ENCODE results near the gene GRPEL2.

GRPEL2 gene

GRCh38 chr5:149379818-149380374, 34.6 kb downstream of the GRPEL2 start:
- Histone ChIP-seq H3K9ac (ENCODE audit: low read length) (no peak overlapping the region), H3K27me3 (replicated peaks; ENCODE audit: control insufficient read depth, insufficient read depth, low read length) (peaks cover 12% of the 10 kb centered on the region), H3K4me1 (ENCODE audit: control insufficient read depth, insufficient read depth, low read length) (peaks cover 23% of the 10 kb centered on the region), H3K36me3 (ENCODE audit: control insufficient read depth, insufficient read depth, low read length, severe bottlenecking) (no peaks in the 10 kb centered on the region), H3K9me3 (ENCODE audit: control insufficient read depth, low read length) (no peaks in the 10 kb centered on the region), H3K4me3 (ENCODE audit: low read length) (no peak overlapping the region)
- DNase-seq (ENCODE audit: low read depth), result no peak

- Histone ChIP-seq H3K9ac (ENCODE audit: low read length) (no peak overlapping the region), H3K4me3 (ENCODE audit: low read length) (no peak overlapping the region), H3K36me3 (ENCODE audit: control insufficient read depth, insufficient read depth, low read length, severe bottlenecking) (no peaks in the 10 kb centered on the region), H3K4me1 (ENCODE audit: control insufficient read depth, insufficient read depth, low read length) (peaks cover 25% of the 10 kb centered on the region), H3K9me3 (ENCODE audit: control insufficient read depth, low read length) (no peaks in the 10 kb centered on the region), H3K27me3 (replicated peaks; ENCODE audit: control insufficient read depth, insufficient read depth, low read length) (peaks cover 12% of the 10 kb centered on the region)
- DNase-seq (ENCODE audit: low read depth), result no peak
Measured at GRCh38 chr5:149380466-149381121, 35.3 kb downstream of the GRPEL2 start.

DNA sequence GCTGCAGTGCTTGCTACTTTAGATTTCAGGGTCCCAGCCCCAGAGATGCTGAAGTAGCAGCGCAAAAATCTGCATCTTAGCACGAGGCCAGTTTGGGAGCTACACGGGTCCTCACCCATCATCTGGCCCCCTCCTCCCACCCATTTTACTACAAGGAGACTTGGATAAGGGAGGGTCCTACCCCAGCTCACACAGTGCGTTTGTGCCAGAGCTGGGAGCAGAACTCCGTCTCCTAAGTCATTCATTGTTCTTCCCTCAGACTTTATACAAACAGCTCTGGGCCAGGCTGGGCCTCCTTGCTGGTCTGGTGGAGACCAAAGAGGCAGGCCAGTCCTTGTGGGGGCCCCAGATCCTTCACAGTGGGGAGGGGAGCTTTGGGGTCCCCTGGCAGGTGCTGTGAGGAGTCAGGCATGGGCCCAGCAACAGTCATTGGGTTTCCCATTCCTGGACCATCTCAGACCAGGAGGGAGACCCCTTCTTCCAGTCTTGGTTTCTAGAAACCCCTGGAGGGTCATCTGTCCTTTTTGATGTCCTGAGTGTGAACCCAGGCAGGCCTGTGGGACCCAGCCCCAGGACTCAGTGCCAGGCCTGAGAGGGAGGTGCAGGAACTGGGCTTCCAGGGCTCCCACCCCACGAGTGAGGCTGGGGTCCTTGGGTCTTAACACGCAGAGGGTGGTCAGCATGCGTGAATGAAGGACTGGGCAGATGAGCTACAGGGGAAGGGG, 36.1 kb downstream of the GRPEL2 start:
- peaks cover 12% of the 10 kb centered on the region for H3K27me3 ChIP-seq (replicated peaks; ENCODE audit: control insufficient read depth, insufficient read depth, low read length)
- DNase-seq (ENCODE audit: low read depth), result no peak
- H3K4me1 ChIP-seq (ENCODE audit: control insufficient read depth, insufficient read depth, low read length), result peaks cover 34% of the 10 kb centered on the region
- no peaks in the 10 kb centered on the region for H3K9me3 ChIP-seq (ENCODE audit: control insufficient read depth, low read length)
- no peak overlapping the region for H3K4me3 ChIP-seq (ENCODE audit: low read length)
- no peaks in the 10 kb centered on the region for H3K36me3 ChIP-seq (ENCODE audit: control insufficient read depth, insufficient read depth, low read length, severe bottlenecking)
- H3K9ac ChIP-seq (ENCODE audit: low read length), result peak overlapping the region; percentile 54

DNA sequence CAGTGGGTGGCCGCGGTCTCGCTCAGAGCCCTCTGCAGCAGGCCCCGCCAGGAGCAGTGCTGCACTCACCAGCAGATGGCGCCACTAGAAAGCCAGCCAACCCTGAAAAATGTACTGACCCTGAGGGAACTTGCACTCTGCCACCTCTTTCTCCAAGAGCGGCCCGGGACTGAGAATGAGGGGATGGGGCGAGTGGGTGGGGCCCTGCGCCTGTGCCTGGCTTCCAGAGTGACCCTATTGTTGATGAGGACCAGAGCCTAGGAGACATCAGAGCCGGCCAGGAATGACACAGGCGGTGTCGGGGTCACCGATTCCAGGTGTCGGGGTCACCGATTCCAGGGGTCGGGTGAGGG, 36.7 kb downstream of the GRPEL2 start:
- Histone ChIP-seq H3K9ac (ENCODE audit: low read length) (peak overlapping the region; percentile 60), H3K4me1 (ENCODE audit: control insufficient read depth, insufficient read depth, low read length) (peaks cover 39% of the 10 kb centered on the region), H3K9me3 (ENCODE audit: control insufficient read depth, low read length) (no peaks in the 10 kb centered on the region), H3K4me3 (ENCODE audit: low read length) (no peak overlapping the region), H3K36me3 (ENCODE audit: control insufficient read depth, insufficient read depth, low read length, severe bottlenecking) (no peaks in the 10 kb centered on the region), H3K27me3 (replicated peaks; ENCODE audit: control insufficient read depth, insufficient read depth, low read length) (peaks cover 9% of the 10 kb centered on the region)
- peak; percentile 89 for DNase-seq (ENCODE audit: low read depth)

DNA sequence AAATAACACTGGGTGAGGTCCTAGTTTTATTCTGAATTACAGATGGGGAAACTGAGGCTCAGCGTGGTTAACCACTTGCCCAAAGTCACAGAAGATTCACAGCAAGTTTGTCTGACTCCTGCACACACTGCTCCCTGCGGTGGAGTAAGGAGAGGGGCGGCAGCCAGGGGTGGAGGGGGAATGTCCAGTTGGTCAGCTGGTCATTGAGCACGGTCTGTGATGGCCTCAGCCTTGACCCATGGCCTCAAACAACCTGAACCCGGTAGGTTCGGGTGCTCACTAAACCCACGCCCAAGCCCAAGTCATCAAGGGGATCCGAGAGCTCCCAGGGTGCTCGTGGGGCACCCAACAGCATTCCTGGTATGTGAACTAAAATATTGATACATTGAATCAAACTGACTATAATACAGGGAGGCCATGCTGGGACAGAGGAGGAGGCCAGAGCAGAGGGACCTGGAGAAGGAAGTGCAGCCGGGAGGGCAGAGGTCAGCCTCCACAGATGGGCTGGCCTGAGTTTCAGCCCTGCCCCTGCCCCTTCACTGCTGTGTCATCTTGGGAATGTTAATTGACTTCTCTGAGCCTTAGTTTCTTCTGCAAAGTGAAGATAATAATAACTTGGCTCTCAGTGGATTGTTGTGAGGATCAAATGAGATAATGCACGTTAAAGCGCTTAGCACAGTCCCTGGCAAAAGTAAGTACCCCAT, 37.4 kb downstream of the GRPEL2 start:
- H3K27me3 ChIP-seq (replicated peaks; ENCODE audit: control insufficient read depth, insufficient read depth, low read length), result peaks cover 6% of the 10 kb centered on the region
- H3K36me3 ChIP-seq (ENCODE audit: control insufficient read depth, insufficient read depth, low read length, severe bottlenecking), result no peaks in the 10 kb centered on the region
- no peaks in the 10 kb centered on the region for H3K9me3 ChIP-seq (ENCODE audit: control insufficient read depth, low read length)
- no peak overlapping the region for H3K4me3 ChIP-seq (ENCODE audit: low read length)
- peaks cover 46% of the 10 kb centered on the region for H3K4me1 ChIP-seq (ENCODE audit: control insufficient read depth, insufficient read depth, low read length)
- no peak for DNase-seq (ENCODE audit: low read depth)
- peak overlapping the region; percentile 60 for H3K9ac ChIP-seq (ENCODE audit: low read length)

GRCh38 chr5:149383399-149383798, 38.1 kb downstream of the GRPEL2 start:
- peaks cover 3% of the 10 kb centered on the region for H3K27me3 ChIP-seq (replicated peaks; ENCODE audit: control insufficient read depth, insufficient read depth, low read length)
- no peak overlapping the region for H3K4me3 ChIP-seq (ENCODE audit: low read length)
- peaks cover 54% of the 10 kb centered on the region for H3K4me1 ChIP-seq (ENCODE audit: control insufficient read depth, insufficient read depth, low read length)
- no peaks in the 10 kb centered on the region for H3K36me3 ChIP-seq (ENCODE audit: control insufficient read depth, insufficient read depth, low read length, severe bottlenecking)
- H3K9ac ChIP-seq (ENCODE audit: low read length), result peak overlapping the region; percentile 60
- DNase-seq (ENCODE audit: low read depth), result no peak
- H3K9me3 ChIP-seq (ENCODE audit: control insufficient read depth, low read length), result no peaks in the 10 kb centered on the region

GRCh38 chr5:149386166-149386565, 40.9 kb downstream of the GRPEL2 start:
- Histone ChIP-seq H3K9me3 (ENCODE audit: control insufficient read depth, low read length) (no peaks in the 10 kb centered on the region), H3K27me3 (replicated peaks; ENCODE audit: control insufficient read depth, insufficient read depth, low read length) (no peaks in the 10 kb centered on the region), H3K36me3 (ENCODE audit: control insufficient read depth, insufficient read depth, low read length, severe bottlenecking) (no peaks in the 10 kb centered on the region), H3K9ac (ENCODE audit: low read length) (peak overlapping the region; percentile 83), H3K4me3 (ENCODE audit: low read length) (no peak overlapping the region), H3K4me1 (ENCODE audit: control insufficient read depth, insufficient read depth, low read length) (peaks cover 58% of the 10 kb centered on the region)
- no peak for DNase-seq (ENCODE audit: low read depth)

DNA sequence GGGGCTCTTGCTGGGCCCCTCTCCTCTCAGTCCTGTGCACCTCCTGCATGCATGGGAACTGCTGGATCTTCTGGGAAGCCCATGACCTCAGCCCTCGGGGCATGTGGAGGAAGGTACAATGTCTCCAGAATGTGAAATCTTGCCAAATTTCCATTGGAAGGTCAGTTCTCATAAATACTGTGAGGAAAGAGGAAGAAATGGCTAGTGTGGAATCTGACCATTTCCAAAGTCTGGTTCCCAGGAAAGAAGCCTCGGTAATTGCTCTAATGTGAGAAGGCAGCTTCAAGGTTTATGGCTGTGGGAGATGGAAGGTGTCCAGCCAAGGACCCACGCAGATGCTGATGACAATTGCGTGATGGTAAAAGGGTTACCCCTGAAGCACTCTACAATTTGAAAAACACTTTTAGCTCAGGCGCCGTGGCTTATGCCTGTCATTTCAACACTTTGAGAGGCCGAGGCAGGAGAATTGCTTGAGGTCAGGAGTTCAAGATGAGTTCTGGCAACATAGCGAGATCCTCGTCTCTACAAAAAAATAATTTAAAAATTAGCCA, 41.9 kb downstream of the GRPEL2 start:
- Histone ChIP-seq H3K9me3 (ENCODE audit: control insufficient read depth, low read length) (no peaks in the 10 kb centered on the region), H3K9ac (ENCODE audit: low read length) (peak overlapping the region; percentile 83)

DNA sequence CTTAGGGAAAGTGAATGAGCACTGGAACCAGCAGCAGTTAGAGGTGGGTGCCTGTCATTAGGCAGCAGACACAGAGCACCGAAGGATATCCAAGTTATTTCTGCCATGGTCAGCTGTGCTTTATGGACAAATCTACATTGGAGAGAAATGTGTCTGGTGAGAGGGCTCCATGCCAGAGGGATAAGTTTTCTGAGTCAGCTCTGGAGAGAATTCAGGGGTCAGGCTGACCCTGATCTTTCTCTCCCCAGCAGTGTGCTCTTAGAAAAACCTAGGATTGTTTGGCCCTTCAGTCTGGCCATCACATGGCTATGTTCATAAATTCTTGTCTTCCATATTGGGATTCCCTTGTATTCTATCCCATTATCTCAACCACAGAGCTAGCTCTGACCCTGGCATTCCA, 42.7 kb downstream of the GRPEL2 start:
- Histone ChIP-seq H3K27me3 (replicated peaks; ENCODE audit: control insufficient read depth, insufficient read depth, low read length) (no peaks in the 10 kb centered on the region), H3K4me3 (ENCODE audit: low read length) (no peak overlapping the region), H3K4me1 (ENCODE audit: control insufficient read depth, insufficient read depth, low read length) (peaks cover 48% of the 10 kb centered on the region), H3K9me3 (ENCODE audit: control insufficient read depth, low read length) (no peaks in the 10 kb centered on the region), H3K36me3 (ENCODE audit: control insufficient read depth, insufficient read depth, low read length, severe bottlenecking) (no peaks in the 10 kb centered on the region), H3K9ac (ENCODE audit: low read length) (peak overlapping the region; percentile 83)
- DNase-seq (ENCODE audit: low read depth), result peak; percentile 53

More for the DNA sequence above, 41.9 kb downstream of the GRPEL2 start:
- H3K27me3 ChIP-seq (replicated peaks; ENCODE audit: control insufficient read depth, insufficient read depth, low read length), result no peaks in the 10 kb centered on the region
- H3K4me1 ChIP-seq (ENCODE audit: control insufficient read depth, insufficient read depth, low read length), result peaks cover 56% of the 10 kb centered on the region
- peak overlapping the region; percentile 18 for H3K4me3 ChIP-seq (ENCODE audit: low read length)
- no peaks in the 10 kb centered on the region for H3K36me3 ChIP-seq (ENCODE audit: control insufficient read depth, insufficient read depth, low read length, severe bottlenecking)
- peak; percentile 50 for DNase-seq (ENCODE audit: low read depth)

GRCh38 chr5:149388498-149389190, 43.3 kb downstream of the GRPEL2 start:
- Histone ChIP-seq H3K36me3 (ENCODE audit: control insufficient read depth, insufficient read depth, low read length, severe bottlenecking) (no peaks in the 10 kb centered on the region), H3K9ac (ENCODE audit: low read length) (peak overlapping the region; percentile 83), H3K27me3 (replicated peaks; ENCODE audit: control insufficient read depth, insufficient read depth, low read length) (no peaks in the 10 kb centered on the region), H3K4me1 (ENCODE audit: control insufficient read depth, insufficient read depth, low read length) (peaks cover 41% of the 10 kb centered on the region), H3K4me3 (ENCODE audit: low read length) (no peak overlapping the region), H3K9me3 (ENCODE audit: control insufficient read depth, low read length) (no peaks in the 10 kb centered on the region)
- DNase-seq (ENCODE audit: low read depth), result no peak
